ENCODE data around the gene ERFL. TPM values are rescaled to one million over a fixed set of nuclear protein-coding genes. Genes with fewer than 3 reads are reported as not detected.

Gene ERFL
- total RNA-seq, 1 experiment from 2014 or later = 0.79 TPM

DNA sequence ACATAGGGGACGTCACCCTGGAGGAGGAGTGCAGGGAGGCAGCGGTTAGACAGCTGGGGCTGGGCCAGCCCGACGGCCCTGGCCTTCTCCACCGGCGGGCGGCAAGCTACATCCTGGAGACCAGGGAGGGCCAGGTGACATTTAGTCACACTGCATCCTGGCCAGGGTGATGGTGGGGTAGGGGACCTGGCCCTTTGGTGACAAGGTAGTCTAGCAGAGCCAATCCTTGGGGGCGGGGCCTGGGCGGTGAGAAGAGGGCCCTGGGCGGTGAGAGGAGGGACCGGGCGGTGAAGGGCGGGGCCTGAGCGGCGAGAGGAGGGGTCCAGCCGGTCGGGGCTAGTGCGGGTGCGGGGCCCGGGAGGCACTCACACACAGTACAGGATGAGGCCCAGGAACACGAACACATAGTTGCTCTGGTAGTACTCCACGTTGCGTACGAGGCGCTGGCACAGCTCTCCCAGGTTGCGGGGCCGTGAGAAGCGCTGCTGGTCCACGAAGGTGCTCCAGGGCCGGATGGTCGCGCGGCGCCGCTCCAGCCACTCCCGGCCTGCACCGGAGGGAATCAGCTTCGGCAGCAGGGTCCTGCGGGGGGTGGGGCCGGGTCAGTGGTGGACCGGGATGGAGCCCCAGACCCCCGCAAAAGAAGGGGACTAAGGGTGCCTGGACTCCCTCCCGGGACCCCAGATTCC is 30.3 kb upstream of the ERFL start:
- H3K9me2 ChIP-seq (ENCODE audit: insufficient read depth) = no peaks in the 10 kb centered on the region
- DNase-seq (ENCODE audit: low read depth, low spot score) = peak; percentile 40
- BruUV-seq (replicated peaks) = no TSS peak
- peak overlapping the region; percentile 82 to 87 for H3K4me3 ChIP-seq (replicated peaks in 1 of 2; ENCODE audit: low read depth in 1 of 2, low read length in 2 of 2)
- H2AFZ ChIP-seq (ENCODE audit: low read depth, low read length, poor library complexity, severe bottlenecking) = peak overlapping the region; percentile 70
- peak overlapping the region; percentile 84 for H3K9ac ChIP-seq (ENCODE audit: low read length)
- CTCF ChIA-PET = interaction anchor here (0.6 to 3.5 kb wide), 12 partner anchors 8 to 167 kb away, joined by 3 to 16 read pairs (median 4); partner anchors contain the start of gene ZNF574
- H3K4me1 ChIP-seq (ENCODE audit: control insufficient read depth in 1 of 2, insufficient read depth in 2 of 2, low read length in 2 of 2) = peaks cover 24 to 38% of the 10 kb centered on the region in 2 experiments
- ATAC-seq = peak; percentile 79
- RAD21 ChIA-PET (ENCODE audit: low non-redundant PET in 1 of 2, low total read pairs in 2 of 2, uncharacterized antibody in 2 of 2, unreplicated experiment in 2 of 2) = interaction anchor here in 1 of 2 experiments (1.3 to 1.5 kb wide), 2 partner anchors 85 to 99 kb away, joined by 3 to 4 read pairs; partner anchors contain the start of gene RPS19
- TF ChIP-seq, protein P1, sequence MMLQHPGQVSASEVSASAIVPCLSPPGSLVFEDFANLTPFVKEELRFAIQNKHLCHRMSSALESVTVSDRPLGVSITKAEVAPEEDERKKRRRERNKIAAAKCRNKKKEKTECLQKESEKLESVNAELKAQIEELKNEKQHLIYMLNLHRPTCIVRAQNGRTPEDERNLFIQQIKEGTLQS (IDR thresholded peaks at IDR 0.05) = no peak
- TF ChIP-seq JUND (IDR thresholded peaks at IDR 0.05) (no peak), CEBPB (IDR thresholded peaks at IDR 0.05; ENCODE audit: low read depth) (no peak), ZNF274 (IDR thresholded peaks at IDR 0.05; ENCODE audit: low read depth, low read length) (no peak), POLR2AphosphoS5 (IDR thresholded peaks at IDR 0.05; ENCODE audit: low read depth, low read length) (peak; percentile 44; the same call in 1 of the 2 replicates), ZFX (IDR thresholded peaks at IDR 0.05) (peak; percentile 52; the same call in 1 of the 2 replicates), EGR1 (IDR thresholded peaks at IDR 0.05; ENCODE audit: low read depth) (no peak), SP1 (IDR thresholded peaks at IDR 0.05; ENCODE audit: low read depth) (no peak), TCF7L2 (IDR thresholded peaks at IDR 0.05; ENCODE audit: borderline replicate concordance, extremely low read depth, insufficient read depth, insufficient read length) (no peak), EZH2phosphoT487 (IDR thresholded peaks at IDR 0.05; ENCODE audit: borderline replicate concordance) (no peak), POLR2A (IDR thresholded peaks at IDR 0.05; ENCODE audit: borderline replicate concordance, extremely low read depth, insufficient read depth, insufficient read length) (peak; percentile 23), SIN3A (IDR thresholded peaks at IDR 0.05; ENCODE audit: low read depth) (no peak), YY1 (IDR thresholded peaks at IDR 0.05; ENCODE audit: extremely low read depth, insufficient replicate concordance, low read depth, low read length) (no peak)
- no peaks in the 10 kb centered on the region for H3K36me3 ChIP-seq (ENCODE audit: control insufficient read depth in 1 of 2, insufficient read depth in 2 of 2, low read length in 2 of 2)
- peak overlapping the region; percentile 72 for H3K27ac ChIP-seq (ENCODE audit: low read depth, low read length)
- H3K79me2 ChIP-seq (ENCODE audit: insufficient read depth, low read length) = no peaks in the 10 kb centered on the region
- POLR2A ChIA-PET = interaction anchor here (0.9 to 2.3 kb wide), 5 partner anchors 71 to 323 kb away, joined by 3 to 18 read pairs (median 3); partner anchors contain the start of gene RPS19
- intact Hi-C loops (cut with micrococcal nuclease) = loop anchor here (1.0 to 10.0 kb wide), 4 partner anchors 74 to 254 kb away; partner anchors contain the start of gene CEACAM5
- H3K27me3 ChIP-seq (ENCODE audit: insufficient read depth, low read length) = no peaks in the 10 kb centered on the region
- H3K4me2 ChIP-seq (ENCODE audit: low read length) = peak overlapping the region; percentile 100
- H3K9me3 ChIP-seq (ENCODE audit: control insufficient read depth in 1 of 2, insufficient read depth in 1 of 2, low read depth in 1 of 2, low read length in 2 of 2) = no peaks in the 10 kb centered on the region
- H4K20me1 ChIP-seq (ENCODE audit: insufficient read depth) = no peaks in the 10 kb centered on the region

Measured in HCT116 (cell line).